A549 treated with AZD2906 at 1 μM for 4 hours (cell line): ENCODE results near the gene BMX. TPM values are rescaled to one million over a fixed set of nuclear protein-coding genes. Genes with fewer than 3 reads are reported as not detected.

Experiments used
- total RNA-seq: library from RNA; stranded (reverse); fragments of 200-300 nt; extraction: Qiagen RNA extraction; gene quantifications from 5 replicates; pipeline ENCODE4 v1.2.3, GENCODE V29; 2022

BMX gene
- total RNA-seq = not detected in 5 replicates

GRCh38 chrX:15500497-15500966 lies at the start of gene BMX:
Gene BMX (plus strand): TSS chrX:15500807. CDS start chrX:15508354, 7,547 bp downstream.

GRCh38 chrX:15493118-15493962 lies 7.3 kb upstream of the BMX start, which contains the start of gene PIR:
Gene PIR (minus strand): TSS chrX:15493333. CDS start chrX:15491257, 2,076 bp downstream.

GRCh38 chrX:15600745-15601144 lies 100.1 kb downstream of the BMX start, which contains the start of gene ACE2:
Gene ACE2 (minus strand): TSS chrX:15600960. CDS start chrX:15600911, 49 bp downstream.

Other genes with a start within 250 kb of the BMX start
- 20.2 to 26.5 TPM (median 21.5 TPM) in 5 replicates for gene ASB9, start 230.7 kb upstream of the BMX start, total RNA-seq
- not detected in 5 replicates for gene ASB11, start 185.2 kb upstream of the BMX start, total RNA-seq
- gene PIGA, start 165.3 kb upstream of the BMX start, total RNA-seq = 8.0 to 12.0 TPM (median 8.7 TPM) in 5 replicates
- 0.09 to 0.77 TPM (median 0.24 TPM) in 5 replicates for gene VEGFD, start 116.4 kb upstream of the BMX start, total RNA-seq
- 46.0 to 53.7 TPM (median 50.8 TPM) in 5 replicates for gene PIR, start 7.5 kb upstream of the BMX start, total RNA-seq
- not detected in 5 replicates for gene ACE2, start 100.2 kb downstream of the BMX start, total RNA-seq
- gene CLTRN, start 164.0 kb downstream of the BMX start, total RNA-seq = 0.65 to 0.96 TPM (median 0.80 TPM) in 5 replicates
- gene CA5B, start 237.5 kb downstream of the BMX start, total RNA-seq = 1.9 to 3.4 TPM (median 2.6 TPM) in 5 replicates